Measurements from ENCODE around the gene GRID1.

- TF ChIP-seq EZH2phosphoT487 (IDR thresholded peaks at IDR 0.05; ENCODE audit: insufficient read depth, low read depth) (no peak), EZH2 (IDR thresholded peaks at IDR 0.05; ENCODE audit: insufficient read depth, poor library complexity, severe bottlenecking) (no peak)
Observed at GRCh38 chr10:86017841-86018734, 348.5 kb downstream of the GRID1 start.
